GM12865 (cell line): ENCODE results near the gene SH3BP5.

Source experiments
- DNase-seq: peaks from one replicate; pipeline ENCODE4 v3.0.0; 2010; ENCODE audit warnings: low read depth
- H3K4me3 ChIP-seq: 2 replicates; pipeline ENCODE4 v1.5.1; 2011; ENCODE audit warnings: mild to moderate bottlenecking, low read depth, low read length, control low read depth
- CTCF ChIP-seq: IDR thresholded peaks from 2 replicates; pipeline ENCODE4 v1.5.1; 2011; ENCODE audit warnings: low read length, control low read depth, low read depth, inconsistent platforms; ENCODE audit not compliant: insufficient read depth; ENCODE audit errors: missing control alignments

SH3BP5 gene

GRCh38 chr3:15346516-15346915 lies 14.1 kb upstream of the SH3BP5 start:
- H3K4me3 ChIP-seq = no peak overlapping the region
- DNase-seq = no peak
- TF ChIP-seq CTCF = no peak

GRCh38 chr3:15345608-15346137 lies 13.3 kb upstream of the SH3BP5 start:
- TF ChIP-seq CTCF = no peak
- DNase-seq = peak; percentile 81
- H3K4me3 ChIP-seq = no peak overlapping the region

GRCh38 chr3:15345066-15345607 lies 12.8 kb upstream of the SH3BP5 start:
- DNase-seq = peak; percentile 23
- H3K4me3 ChIP-seq = no peak overlapping the region
- TF ChIP-seq CTCF = no peak

GRCh38 chr3:15342945-15343344 lies 10.6 kb upstream of the SH3BP5 start:
- TF ChIP-seq CTCF = no peak
- DNase-seq = no peak

GRCh38 chr3:15342246-15342645 lies 9.9 kb upstream of the SH3BP5 start:
- DNase-seq = no peak
- TF ChIP-seq CTCF = no peak
- H3K4me3 ChIP-seq = no peak overlapping the region

More at GRCh38 chr3:15342945-15343344, 10.6 kb upstream of the SH3BP5 start:
- H3K4me3 ChIP-seq = no peak overlapping the region

GRCh38 chr3:15341030-15341726 lies 8.8 kb upstream of the SH3BP5 start:
- no peak for TF ChIP-seq CTCF
- H3K4me3 ChIP-seq = no peak overlapping the region
- no peak for DNase-seq
